ENCODE data around the gene CFAP99. TPM values are rescaled to one million over a fixed set of nuclear protein-coding genes. Genes with fewer than 3 reads are reported as not detected.

The CFAP99 gene
- total RNA-seq, 2 donors from 2014 or later: not detected

DNA sequence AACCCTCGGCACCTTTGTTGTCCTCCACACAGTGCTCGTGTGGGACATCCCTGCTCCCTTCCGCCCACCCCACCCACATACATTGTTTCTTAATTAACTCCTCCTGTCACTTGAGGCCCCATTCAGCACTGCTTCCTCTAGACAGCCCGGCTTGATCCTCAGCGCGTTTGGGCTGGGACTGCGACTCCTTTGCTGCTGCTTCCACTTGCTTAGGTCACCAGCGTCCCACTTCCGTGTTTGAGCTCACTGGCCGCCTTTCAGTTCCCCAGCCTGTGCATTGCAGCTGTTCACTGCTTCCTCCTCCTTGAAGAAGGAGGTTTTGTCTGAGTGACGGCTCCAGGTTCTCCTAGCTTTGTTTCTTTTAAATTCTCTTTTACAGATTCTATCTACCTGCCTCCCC is 66.2 kb downstream of the CFAP99 start:
- Histone ChIP-seq H3K27ac (ENCODE audit: low read depth, low read length) (no peak overlapping the region), H3K9me3 (ENCODE audit: control insufficient read depth, low read length) (no peaks in the 10 kb centered on the region), H3K36me3 (ENCODE audit: control insufficient read depth, insufficient read depth, low read length) (peaks cover 29% of the 10 kb centered on the region), H3K27me3 (ENCODE audit: control insufficient read depth, insufficient read depth, low read length, poor library complexity, severe bottlenecking) (no peaks in the 10 kb centered on the region), H3K9ac (ENCODE audit: extremely low read depth, low read length, poor library complexity, severe bottlenecking) (no peak overlapping the region), H3K4me1 (ENCODE audit: control insufficient read depth, insufficient read depth, low read length) (no peaks in the 10 kb centered on the region), H3K4me3 (ENCODE audit: low read length) (no peak overlapping the region)
- H3K4me1 Mint-ChIP-seq: peaks cover 60% of the 10 kb centered on the region
- peaks cover 12% of the 10 kb centered on the region for H3K36me3 Mint-ChIP-seq (ENCODE audit: low read depth)
- no peaks in the 10 kb centered on the region for H3K9me3 Mint-ChIP-seq
- DNase-seq: peak; percentile 60
- H3K27ac Mint-ChIP-seq: peak overlapping the region; percentile 8
- no peak overlapping the region for H3K4me3 Mint-ChIP-seq
- H3K27me3 Mint-ChIP-seq (ENCODE audit: insufficient read depth): no peaks in the 10 kb centered on the region
- TF ChIP-seq CTCF (conservative IDR thresholded peaks at IDR 0.05): no peak
- 71 to 80% methylated on average over 11 of the region's 11 CpGs for WGBS, 2 experiments (ENCODE audit: insufficient coverage in 1 of 2, insufficient read length in 1 of 2)

DNA sequence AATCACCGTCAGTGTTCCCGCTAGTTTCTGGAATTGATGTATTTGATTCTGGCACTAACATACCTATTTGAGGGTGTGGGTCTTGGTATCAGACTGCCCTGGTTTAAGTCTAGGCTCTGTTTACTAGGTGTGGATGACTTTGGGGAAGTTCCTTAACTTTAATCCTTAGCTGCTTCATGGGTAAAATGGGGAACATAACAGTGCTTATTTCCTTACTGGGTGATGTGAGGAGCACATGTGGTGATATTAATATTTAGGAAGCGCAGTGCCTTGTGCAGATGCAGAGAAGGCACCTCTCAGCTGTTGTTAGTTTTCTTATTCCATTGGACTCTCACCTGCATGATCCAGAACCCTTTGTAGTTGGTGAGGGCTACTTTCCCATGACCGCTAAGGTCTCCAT is 67.2 kb downstream of the CFAP99 start:
- H3K4me1 ChIP-seq (ENCODE audit: control insufficient read depth, insufficient read depth, low read length): no peaks in the 10 kb centered on the region
- no peaks in the 10 kb centered on the region for H3K27me3 Mint-ChIP-seq (ENCODE audit: insufficient read depth)
- H3K9me3 Mint-ChIP-seq: no peaks in the 10 kb centered on the region
- peaks cover 56% of the 10 kb centered on the region for H3K4me1 Mint-ChIP-seq
- no peak for TF ChIP-seq CTCF (conservative IDR thresholded peaks at IDR 0.05)
- no peaks in the 10 kb centered on the region for H3K27me3 ChIP-seq (ENCODE audit: control insufficient read depth, insufficient read depth, low read length, poor library complexity, severe bottlenecking)
- H3K27ac ChIP-seq (ENCODE audit: low read depth, low read length): no peak overlapping the region
- peak overlapping the region; percentile 78 for H3K27ac Mint-ChIP-seq
- peaks cover 22% of the 10 kb centered on the region for H3K36me3 Mint-ChIP-seq (ENCODE audit: low read depth)
- H3K9ac ChIP-seq (ENCODE audit: extremely low read depth, low read length, poor library complexity, severe bottlenecking): no peak overlapping the region
- WGBS, 2 experiments (ENCODE audit: insufficient coverage in 1 of 2, insufficient read length in 1 of 2): 93 to 96% methylated on average over 2 to 4 of the region's 4 CpGs
- no peak for DNase-seq
- no peak overlapping the region for H3K4me3 ChIP-seq (ENCODE audit: low read length)
- H3K4me3 Mint-ChIP-seq: no peak overlapping the region
- no peaks in the 10 kb centered on the region for H3K9me3 ChIP-seq (ENCODE audit: control insufficient read depth, low read length)
- peaks cover 31% of the 10 kb centered on the region for H3K36me3 ChIP-seq (ENCODE audit: control insufficient read depth, insufficient read depth, low read length)

GRCh38 chr4:2486981-2487380 is 68.2 kb downstream of the CFAP99 start:
- H3K36me3 Mint-ChIP-seq (ENCODE audit: low read depth): peaks cover 29% of the 10 kb centered on the region
- TF ChIP-seq CTCF (conservative IDR thresholded peaks at IDR 0.05): no peak
- H3K9me3 Mint-ChIP-seq: no peaks in the 10 kb centered on the region
- H3K4me1 Mint-ChIP-seq: peaks cover 46% of the 10 kb centered on the region
- Histone ChIP-seq H3K36me3 (ENCODE audit: control insufficient read depth, insufficient read depth, low read length) (peaks cover 35% of the 10 kb centered on the region), H3K9me3 (ENCODE audit: control insufficient read depth, low read length) (no peaks in the 10 kb centered on the region), H3K4me1 (ENCODE audit: control insufficient read depth, insufficient read depth, low read length) (no peaks in the 10 kb centered on the region), H3K27me3 (ENCODE audit: control insufficient read depth, insufficient read depth, low read length, poor library complexity, severe bottlenecking) (no peaks in the 10 kb centered on the region), H3K9ac (ENCODE audit: extremely low read depth, low read length, poor library complexity, severe bottlenecking) (no peak overlapping the region), H3K4me3 (ENCODE audit: low read length) (no peak overlapping the region), H3K27ac (ENCODE audit: low read depth, low read length) (no peak overlapping the region)
- H3K27me3 Mint-ChIP-seq (ENCODE audit: insufficient read depth): no peaks in the 10 kb centered on the region
- no peak for DNase-seq
- 93 to 100% methylated on average over 3 to 6 of the region's 6 CpGs for WGBS, 2 experiments (ENCODE audit: insufficient coverage in 1 of 2, insufficient read length in 1 of 2)
- H3K4me3 Mint-ChIP-seq: no peak overlapping the region
- H3K27ac Mint-ChIP-seq: peak overlapping the region; percentile 78
